Epithelial cell of esophagus (primary cell): Measurements from ENCODE around the gene SEL1L3.

ENCODE experiments used
- DNase-seq: peaks from one replicate; pipeline ENCODE4 v3.0.0; 2010; ENCODE audit warnings: low read depth
- H3K4me3 ChIP-seq: 2 replicates; pipeline ENCODE4 v1.5.1; 2011; ENCODE audit warnings: mild to moderate bottlenecking, low read length, control low read depth
- TF ChIP-seq, protein P1 (sequence below): IDR thresholded peaks from 2 replicates; pipeline ENCODE4 v1.5.1; 2011; ENCODE audit warnings: low read depth, mild to moderate bottlenecking, low read length, control low read depth, inconsistent platforms; ENCODE audit not compliant: insufficient read depth; ENCODE audit errors: missing control alignments

SEL1L3 gene

DNA sequence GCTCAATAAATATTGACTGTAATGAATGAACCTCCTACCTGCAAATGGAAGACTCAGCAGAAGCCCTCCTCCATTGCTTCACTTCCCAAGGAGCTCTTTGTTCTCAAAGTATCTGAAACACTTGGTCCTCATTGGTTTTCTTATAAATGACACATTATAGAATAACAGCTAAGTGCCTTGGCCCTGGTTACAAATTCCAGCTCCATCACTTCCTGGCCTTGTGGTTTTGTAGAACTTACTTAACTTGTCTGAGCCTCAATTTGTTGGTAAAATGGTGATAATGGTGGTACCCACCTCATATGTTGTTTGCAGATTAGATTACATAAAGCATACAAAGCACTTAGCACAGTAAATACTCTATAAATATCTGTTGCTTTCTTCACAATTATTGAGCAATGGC is 26.0 kb upstream of the SEL1L3 start:
- TF ChIP-seq, protein P1, sequence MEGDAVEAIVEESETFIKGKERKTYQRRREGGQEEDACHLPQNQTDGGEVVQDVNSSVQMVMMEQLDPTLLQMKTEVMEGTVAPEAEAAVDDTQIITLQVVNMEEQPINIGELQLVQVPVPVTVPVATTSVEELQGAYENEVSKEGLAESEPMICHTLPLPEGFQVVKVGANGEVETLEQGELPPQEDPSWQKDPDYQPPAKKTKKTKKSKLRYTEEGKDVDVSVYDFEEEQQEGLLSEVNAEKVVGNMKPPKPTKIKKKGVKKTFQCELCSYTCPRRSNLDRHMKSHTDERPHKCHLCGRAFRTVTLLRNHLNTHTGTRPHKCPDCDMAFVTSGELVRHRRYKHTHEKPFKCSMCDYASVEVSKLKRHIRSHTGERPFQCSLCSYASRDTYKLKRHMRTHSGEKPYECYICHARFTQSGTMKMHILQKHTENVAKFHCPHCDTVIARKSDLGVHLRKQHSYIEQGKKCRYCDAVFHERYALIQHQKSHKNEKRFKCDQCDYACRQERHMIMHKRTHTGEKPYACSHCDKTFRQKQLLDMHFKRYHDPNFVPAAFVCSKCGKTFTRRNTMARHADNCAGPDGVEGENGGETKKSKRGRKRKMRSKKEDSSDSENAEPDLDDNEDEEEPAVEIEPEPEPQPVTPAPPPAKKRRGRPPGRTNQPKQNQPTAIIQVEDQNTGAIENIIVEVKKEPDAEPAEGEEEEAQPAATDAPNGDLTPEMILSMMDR, result no peak
- no peak for DNase-seq
- no peak overlapping the region for H3K4me3 ChIP-seq

DNA sequence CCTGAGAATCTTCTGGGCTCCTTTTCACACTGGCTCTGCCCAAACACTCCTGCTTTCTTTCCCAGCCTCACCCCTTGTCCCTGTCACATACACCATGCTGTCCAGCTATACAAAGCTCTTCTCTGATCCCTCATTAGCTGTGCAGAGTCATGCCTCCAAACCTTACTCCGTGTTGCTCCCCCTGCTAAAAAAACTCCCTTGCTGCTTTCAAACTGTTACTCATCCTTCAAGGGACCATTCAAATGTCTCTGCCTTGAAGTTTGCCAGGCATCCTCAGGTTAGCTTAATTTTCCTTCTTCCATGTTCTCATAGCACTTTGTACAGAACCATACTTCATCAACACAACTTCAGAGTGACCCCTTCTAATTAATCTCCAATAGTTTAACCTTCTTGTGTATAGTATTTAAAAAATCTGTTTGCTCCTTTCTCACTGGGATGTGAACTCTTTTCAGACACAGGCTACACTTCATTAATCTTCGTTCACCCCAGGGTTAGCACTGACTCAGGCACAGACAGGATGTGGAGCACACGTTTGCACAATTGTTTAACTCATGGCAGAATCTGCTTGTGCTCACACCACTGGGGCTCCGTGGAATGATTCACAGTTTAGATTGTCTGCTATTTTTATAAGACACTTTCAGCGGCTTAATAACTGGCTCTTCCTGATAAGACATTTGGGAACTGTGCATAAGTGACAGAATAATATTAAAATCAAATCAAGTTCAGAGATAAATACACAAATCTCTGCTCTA is 21.4 kb upstream of the SEL1L3 start:
- DNase-seq, result peak; percentile 82
- no peak overlapping the region for H3K4me3 ChIP-seq
- TF ChIP-seq, protein P1, result no peak

DNA sequence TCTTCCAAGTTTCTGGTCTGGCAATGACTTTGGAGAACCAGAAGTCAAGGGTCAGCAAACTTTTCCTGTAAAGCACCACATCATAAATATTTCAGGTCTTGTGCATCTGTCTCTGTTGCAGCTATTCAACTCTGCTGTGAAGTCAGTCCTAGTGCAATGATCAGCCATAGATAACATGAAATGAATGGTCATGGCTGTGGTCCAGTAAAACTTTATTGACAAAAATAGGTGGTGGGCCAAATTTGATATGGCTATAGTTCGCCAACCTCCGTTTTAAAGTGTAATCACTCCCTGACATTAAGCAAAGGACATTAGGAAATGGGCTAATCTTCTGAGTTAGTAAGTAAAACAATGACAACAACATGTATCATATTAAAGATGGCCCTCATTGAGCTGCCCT is 20.8 kb upstream of the SEL1L3 start:
- DNase-seq, result no peak
- no peak overlapping the region for H3K4me3 ChIP-seq
- TF ChIP-seq, protein P1, result no peak

DNA sequence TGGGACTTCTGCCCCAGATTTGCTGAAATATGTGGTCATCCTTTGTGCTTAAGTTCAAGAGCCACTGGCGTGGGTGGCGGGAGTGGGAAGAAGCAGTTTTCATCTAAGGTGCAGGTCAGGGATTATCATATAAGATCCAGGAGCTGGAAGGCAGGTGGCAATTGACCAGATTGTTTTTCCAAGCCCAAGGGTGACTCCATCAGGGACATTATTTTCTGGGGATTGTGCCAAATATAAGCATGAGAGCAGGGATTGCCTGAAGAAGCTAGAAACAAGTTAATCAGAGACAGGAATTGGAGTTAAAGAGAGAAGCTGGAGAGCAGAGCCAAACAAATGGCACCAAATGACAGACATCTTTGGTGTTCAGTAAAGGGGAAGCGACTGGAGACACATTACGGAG is 19.4 kb upstream of the SEL1L3 start:
- TF ChIP-seq, protein P1, result no peak
- H3K4me3 ChIP-seq, result no peak overlapping the region
- DNase-seq, result no peak

DNA sequence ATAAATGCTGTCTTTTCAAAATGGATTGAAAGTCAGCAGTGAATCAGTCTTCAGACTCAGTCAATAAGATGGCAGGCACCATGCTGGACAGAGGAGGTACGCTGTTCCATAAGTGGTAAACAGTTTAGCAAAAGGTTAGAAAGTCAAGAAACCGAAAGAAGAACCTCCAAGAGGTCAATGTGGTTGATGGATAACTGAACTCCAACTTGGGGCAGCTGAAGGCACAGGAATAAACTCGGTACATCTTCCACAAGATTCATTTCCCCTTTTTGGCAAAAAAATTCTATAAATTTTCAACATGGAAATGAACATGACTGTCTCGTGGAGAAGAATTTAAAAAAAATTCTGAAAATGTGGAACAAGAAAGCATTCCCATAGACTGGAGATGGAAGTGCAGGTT is 18.4 kb upstream of the SEL1L3 start:
- TF ChIP-seq, protein P1, result no peak
- no peak for DNase-seq
- no peak overlapping the region for H3K4me3 ChIP-seq

DNA sequence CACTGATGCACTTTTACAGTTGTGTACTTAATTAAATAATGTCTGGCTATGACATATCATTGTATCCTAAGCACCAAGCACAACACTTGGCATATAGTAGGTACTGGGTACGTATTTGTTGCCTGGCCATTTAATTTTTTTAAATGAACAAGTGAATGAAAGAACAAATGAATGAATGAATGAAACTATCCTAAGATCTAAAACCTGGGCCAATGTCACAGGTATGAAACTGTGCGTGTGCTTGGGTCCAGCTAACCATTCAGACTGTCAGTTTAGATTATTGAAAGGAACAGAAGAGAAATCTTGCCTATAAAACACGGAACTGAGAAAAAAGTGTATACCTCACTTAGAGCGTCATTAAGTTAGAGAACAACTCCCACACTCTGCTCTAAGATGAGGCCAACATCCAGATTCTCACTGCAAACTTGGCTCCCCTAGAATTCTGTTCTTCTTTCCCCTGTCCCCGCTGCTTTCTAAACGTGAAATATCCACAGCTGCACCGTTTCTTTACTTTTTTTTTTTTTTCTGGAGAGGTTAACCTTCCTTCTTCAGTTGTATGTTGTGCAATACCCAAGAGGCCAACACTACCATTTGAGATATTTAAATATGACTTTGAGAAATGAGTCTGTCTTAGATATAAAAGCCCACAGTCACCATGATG is 17.3 kb upstream of the SEL1L3 start:
- no peak overlapping the region for H3K4me3 ChIP-seq
- no peak for DNase-seq

More for the DNA sequence above, 17.3 kb upstream of the SEL1L3 start:
- TF ChIP-seq, protein P1, result no peak
